Natural killer cell (primary cell): ENCODE results near the gene DIPK1B. TPM values are rescaled to one million over a fixed set of nuclear protein-coding genes. Genes with fewer than 3 reads are reported as not detected.

Source experiments
- ATAC-seq, 3 donors: fragments of 150-1000 bp in 2 of 3; fragments of 200-7000 bp in 1 of 3; cut with Tn5 transposase; 1 replicate in 1 of 3; 2 replicates in 2 of 3; pipeline ENCODE4 v1.10.0; 2021; ENCODE audit warnings: mild to moderate bottlenecking in 2 of 3, moderate library complexity in 2 of 3
- DNase-seq, 2 donors: peaks; one replicate each; pipeline versions ENCODE4 v3.0.0 to v3.0.0-alpha.2; 2013 to 2021; ENCODE audit warnings: mixed read lengths in 1 of 2
- H3K27ac ChIP-seq: one replicate; pipeline ENCODE4 v1.5.1; 2013; ENCODE audit warnings: mild to moderate bottlenecking, low read length
- H3K27me3 ChIP-seq: one replicate; pipeline ENCODE4 v1.6.1; 2013; ENCODE audit warnings: low read length; ENCODE audit not compliant: control insufficient read depth, insufficient read depth
- H3K36me3 ChIP-seq: one replicate; pipeline ENCODE4 v1.6.1; 2013; ENCODE audit warnings: low read length; ENCODE audit not compliant: control insufficient read depth, insufficient read depth
- H3K4me1 ChIP-seq: one replicate; pipeline ENCODE4 v1.6.1; 2013; ENCODE audit warnings: low read length; ENCODE audit not compliant: control insufficient read depth, insufficient read depth
- H3K4me3 ChIP-seq: one replicate; pipeline ENCODE4 v1.5.1; 2013; ENCODE audit warnings: low read length
- H3K9me3 ChIP-seq: one replicate; pipeline ENCODE4 v1.6.1; 2013; ENCODE audit warnings: low read length; ENCODE audit not compliant: control insufficient read depth, insufficient read depth
- H3K27ac Mint-ChIP-seq, 2 donors: one replicate each; pipeline ENCODE4 v1.8.0; 2022; ENCODE audit warnings: mild to moderate bottlenecking in 2 of 2, mixed read lengths in 2 of 2, moderate library complexity in 1 of 2
- H3K27me3 Mint-ChIP-seq, 2 donors: one replicate each; pipeline ENCODE4 v1.8.0; 2022; ENCODE audit warnings: low read depth in 2 of 2, mixed read lengths in 2 of 2
- H3K36me3 Mint-ChIP-seq: one replicate; pipeline ENCODE4 v1.8.0; 2022; ENCODE audit warnings: mixed read lengths
- H3K4me1 Mint-ChIP-seq, 2 donors: one replicate each; pipeline ENCODE4 v1.8.0; 2022; ENCODE audit warnings: mixed read lengths in 2 of 2
- H3K4me3 Mint-ChIP-seq: one replicate; pipeline ENCODE4 v1.8.0; 2022; ENCODE audit warnings: mild to moderate bottlenecking, moderate library complexity, mixed read lengths
- H3K9me3 Mint-ChIP-seq, 2 donors: one replicate each; pipeline ENCODE4 v1.8.0; 2022; ENCODE audit warnings: mixed read lengths in 2 of 2
- CTCF ChIP-seq: fragments of 200-600 bp; IDR thresholded peaks from one replicate; pipeline ENCODE4 v1.8.0; 2022; ENCODE audit warnings: antibody characterized with exemption
- WGBS: methylation state at CpG from one replicate; pipeline ENCODE4 v1.1.7; 2013; ENCODE audit warnings: missing lambda C conversion rate; ENCODE audit not compliant: insufficient coverage; 5-methylcytosine and 5-hydroxymethylcytosine counted together
- intact Hi-C: fragments of 100-400 bp; cut with micrococcal nuclease; formaldehyde crosslinking; loops from one replicate; pipeline ENCODE4 v1.14.2; 2022
- total RNA-seq, 4 donors: library from RNA; stranded (reverse); fragments of 120-200 nt in 1 of 4; gene quantifications; one replicate each; pipeline versions ENCODE4 v1.2.3 to v1.2.4, GENCODE V29; 2013 to 2022

The DIPK1B gene
- total RNA-seq, 3 donors from 2014 or later (not counting 1 experiment from before 2014, with no cell fraction given) = 0.31 to 0.39 TPM; not detected in 1

DNA sequence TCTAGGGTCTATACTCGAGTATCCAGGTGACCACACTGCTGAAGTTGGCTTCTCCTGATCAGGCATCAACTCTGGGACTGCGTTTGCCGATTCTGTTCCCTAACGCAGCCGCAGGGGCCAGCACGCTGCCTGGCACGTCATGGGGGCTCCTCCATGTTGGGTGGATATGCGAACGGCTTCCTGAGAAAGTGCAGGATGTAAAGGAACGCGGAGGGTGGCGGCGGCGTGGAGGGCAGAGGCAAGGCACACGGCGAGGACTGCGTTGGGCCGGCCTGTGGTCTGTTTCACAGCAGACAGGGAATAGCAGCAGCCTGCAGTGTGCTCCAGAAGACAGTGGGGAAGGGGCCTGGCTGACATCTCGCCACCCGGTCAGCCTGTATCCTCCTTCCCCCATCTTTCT lies 26.6 kb downstream of the DIPK1B start:
- TF ChIP-seq CTCF = no peak
- Mint-ChIP-seq H3K27me3 (peaks cover 0 to 6% of the 10 kb centered on the region in 2 donors), H3K36me3 (no peaks in the 10 kb centered on the region), H3K9me3 (no peaks in the 10 kb centered on the region), H3K4me1 (no peaks in the 10 kb centered on the region), H3K4me3 (no peak overlapping the region), H3K27ac (no peak overlapping the region)
- ATAC-seq = no peak
- DNase-seq = no peak
- H3K27ac ChIP-seq = no peak overlapping the region
- peaks cover 23% of the 10 kb centered on the region for H3K4me1 ChIP-seq
- no peaks in the 10 kb centered on the region for H3K9me3 ChIP-seq
- H3K36me3 ChIP-seq = no peaks in the 10 kb centered on the region
- peaks cover 11% of the 10 kb centered on the region for H3K27me3 ChIP-seq
- intact Hi-C loops = no loop called here
- 95% methylated on average over 20 of the region's 20 CpGs for WGBS
- no peak overlapping the region for H3K4me3 ChIP-seq

- H3K27ac Mint-ChIP-seq = no peak overlapping the region
- 93% methylated on average over 23 of the region's 23 CpGs for WGBS
- no peak for ATAC-seq
- no peaks in the 10 kb centered on the region for H3K9me3 Mint-ChIP-seq
- Histone ChIP-seq H3K4me3 (no peak overlapping the region), H3K27me3 (peaks cover 11% of the 10 kb centered on the region), H3K27ac (no peak overlapping the region), H3K4me1 (peaks cover 23% of the 10 kb centered on the region), H3K9me3 (no peaks in the 10 kb centered on the region), H3K36me3 (no peaks in the 10 kb centered on the region)
- intact Hi-C loops = no loop called here
- H3K4me1 Mint-ChIP-seq = no peaks in the 10 kb centered on the region
- peaks cover 0 to 6% of the 10 kb centered on the region in 2 donors for H3K27me3 Mint-ChIP-seq
- H3K36me3 Mint-ChIP-seq = no peaks in the 10 kb centered on the region
- no peak overlapping the region for H3K4me3 Mint-ChIP-seq
- no peak for DNase-seq
- no peak for TF ChIP-seq CTCF
These were observed 27.1 kb downstream of the DIPK1B start for GRCh38 chr9:136739509-136739908.

GRCh38 chr9:136740069-136740468 lies 27.7 kb downstream of the DIPK1B start:
- no peak for ATAC-seq
- no peak overlapping the region for H3K4me3 ChIP-seq
- TF ChIP-seq CTCF = no peak
- no peak overlapping the region for H3K27ac Mint-ChIP-seq
- H3K36me3 ChIP-seq = no peaks in the 10 kb centered on the region
- H3K4me1 ChIP-seq = peaks cover 23% of the 10 kb centered on the region
- no peak for DNase-seq
- WGBS = 92% methylated on average over 11 of the region's 11 CpGs
- H3K27me3 Mint-ChIP-seq = peaks cover 0 to 6% of the 10 kb centered on the region in 2 donors
- no peak overlapping the region for H3K27ac ChIP-seq
- H3K4me1 Mint-ChIP-seq = no peaks in the 10 kb centered on the region
- no peaks in the 10 kb centered on the region for H3K9me3 ChIP-seq
- H3K4me3 Mint-ChIP-seq = no peak overlapping the region
- H3K9me3 Mint-ChIP-seq = no peaks in the 10 kb centered on the region
- H3K27me3 ChIP-seq = peaks cover 11% of the 10 kb centered on the region
- intact Hi-C loops = no loop called here
- no peaks in the 10 kb centered on the region for H3K36me3 Mint-ChIP-seq

DNA sequence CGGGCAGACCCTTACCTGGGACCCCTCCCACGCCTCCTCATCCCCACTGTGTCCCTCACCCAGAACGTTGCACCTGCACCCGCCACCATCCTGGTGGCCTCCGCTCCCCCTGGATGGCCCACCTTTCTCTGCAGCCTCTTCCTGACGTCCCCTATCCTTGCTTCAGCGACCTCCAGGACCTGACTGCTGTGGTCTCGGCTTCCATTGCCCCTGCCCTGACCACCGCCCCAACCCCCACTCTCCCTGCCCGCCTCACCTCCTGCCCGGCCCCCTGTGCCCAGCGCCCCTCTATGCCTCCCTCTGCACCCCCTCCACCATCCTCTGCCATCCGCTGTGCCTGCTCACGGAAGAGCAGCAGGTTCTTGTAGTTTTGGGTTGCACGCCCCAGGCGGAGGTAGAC lies 28.1 kb downstream of the DIPK1B start:
- Histone ChIP-seq H3K4me1 (peaks cover 23% of the 10 kb centered on the region), H3K4me3 (no peak overlapping the region), H3K9me3 (no peaks in the 10 kb centered on the region), H3K36me3 (no peaks in the 10 kb centered on the region), H3K27me3 (peaks cover 11% of the 10 kb centered on the region), H3K27ac (no peak overlapping the region)
- Mint-ChIP-seq H3K4me3 (no peak overlapping the region), H3K4me1 (no peaks in the 10 kb centered on the region), H3K27me3 (peaks cover 0 to 6% of the 10 kb centered on the region in 2 donors), H3K27ac (no peak overlapping the region), H3K9me3 (no peaks in the 10 kb centered on the region), H3K36me3 (no peaks in the 10 kb centered on the region)
- WGBS = 93% methylated on average over 16 of the region's 16 CpGs
- DNase-seq (no peak), ATAC-seq (no peak)
- intact Hi-C loops = no loop called here
- no peak for TF ChIP-seq CTCF
